Tibial nerve (tissue), 4 donors: ENCODE results near the gene MAGED1. TPM values are rescaled to one million over a fixed set of nuclear protein-coding genes. Genes with fewer than 3 reads are reported as not detected.
A peak's percentile ranks its signal among the peaks of the same experiment; 100 is the strongest.

Experiments
- DNase-seq, 2 donors: peaks; one replicate each; pipeline ENCODE4 v3.0.0-alpha.2; 2019; ENCODE audit warnings: low spot score in 2 of 2
- H3K27ac ChIP-seq, 4 donors: fragments of 200-600 bp; sonication (generic) in 3 of 4; one replicate each; pipeline ENCODE4 v1.5.1; 2017 to 2019; ENCODE audit warnings: mild to moderate bottlenecking in 1 of 4
- H3K27me3 ChIP-seq, 2 donors: fragments of 200-600 bp; sonication (generic) in 1 of 2; one replicate each; pipeline versions ENCODE4 v1.5.1 to v1.6.0; 2017 to 2019
- H3K36me3 ChIP-seq, 3 donors: fragments of 200-600 bp; sonication (generic); one replicate each; pipeline ENCODE4 v1.5.1; 2018 to 2019
- H3K4me1 ChIP-seq, 4 donors: fragments of 200-600 bp; sonication (generic) in 3 of 4; one replicate each; pipeline ENCODE4 v1.5.1; 2017 to 2019
- H3K4me3 ChIP-seq, 4 donors: fragments of 200-600 bp; sonication (generic) in 3 of 4; one replicate each; pipeline ENCODE4 v1.5.1; 2017 to 2019; ENCODE audit warnings: mild to moderate bottlenecking in 1 of 4, moderate library complexity in 1 of 4
- H3K9me3 ChIP-seq, 4 donors: fragments of 200-600 bp; sonication (generic) in 3 of 4; one replicate each; pipeline ENCODE4 v1.5.1; 2017 to 2019
- CTCF ChIP-seq, 5 experiments: fragments of 200-600 bp in 3 of 5; fragments of 450-650 bp in 2 of 5; sonication (generic) in 3 of 5; IDR thresholded peaks; one replicate each; pipeline ENCODE4 v1.5.1; 2016 to 2019; ENCODE audit warnings: antibody characterized with exemption in 5 of 5, mild to moderate bottlenecking in 3 of 5, moderate library complexity in 2 of 5
- EP300 ChIP-seq, 2 donors: sonication (generic); formaldehyde crosslinking; IDR thresholded peaks; one replicate each; pipeline ENCODE4 v1.6.1; 2017; ENCODE audit warnings: antibody characterized with exemption in 2 of 2, mild to moderate bottlenecking in 1 of 2
- POLR2A ChIP-seq, 2 donors: fragments of 450-650 bp; IDR thresholded peaks; one replicate each; pipeline ENCODE4 v1.6.1; 2017; ENCODE audit warnings: antibody characterized with exemption in 2 of 2, mild to moderate bottlenecking in 2 of 2, moderate library complexity in 2 of 2
- WGBS, 2 donors: methylation state at CpG; one replicate each; pipeline ENCODE4 v1.1.5; 2018; 5-methylcytosine and 5-hydroxymethylcytosine counted together
- total RNA-seq, 4 donors: library from RNA; depleted of rRNA; stranded (reverse); fragments of >200 nt; gene quantifications; one replicate each; pipeline ENCODE4 v1.1.0, GENCODE V29; 2016

The MAGED1 gene
- total RNA-seq, 4 donors from 2014 or later = 34.1 to 51.1 (median 46.7) TPM

DNA sequence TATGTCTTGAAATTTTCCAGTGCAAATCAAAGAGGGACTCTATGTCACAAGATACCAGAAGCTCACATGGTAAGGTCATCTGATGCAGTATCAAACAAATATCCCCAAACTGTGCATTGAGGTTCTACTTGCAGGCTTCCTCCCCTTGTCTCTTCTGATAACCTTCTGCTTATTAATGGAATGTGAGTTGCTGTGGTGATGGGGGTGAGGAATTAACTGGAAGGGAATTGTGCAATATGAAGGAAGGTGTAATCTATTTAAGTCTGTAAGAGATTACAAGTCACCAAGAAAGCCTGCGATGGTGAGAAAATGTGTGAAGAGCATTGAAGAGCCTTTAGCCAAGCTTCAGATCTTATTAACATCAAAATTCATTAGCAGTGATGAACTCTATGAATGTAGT, 15.4 kb upstream of the MAGED1 start:
- TF ChIP-seq POLR2A (IDR thresholded peaks at IDR 0.05) (no peak), EP300 (IDR thresholded peaks at IDR 0.05) (no peak), CTCF (IDR thresholded peaks at IDR 0.05) (no peak)
- DNase-seq = no peak
- 98 to 100% methylated on average over 1 of the region's 1 CpG for WGBS, 2 donors

GRCh38 chrX:51889851-51890250, 3.6 kb upstream of the MAGED1 start:
- Histone ChIP-seq H3K4me3 (no peak overlapping the region), H3K36me3 (no peaks in the 10 kb centered on the region), H3K27me3 (no peaks in the 10 kb centered on the region), H3K9me3 (no peaks in the 10 kb centered on the region), H3K27ac (no peak overlapping the region), H3K4me1 (peaks cover 0 to 10% (median 3%) of the 10 kb centered on the region in 4 donors)
- DNase-seq = no peak
- no peak for TF ChIP-seq CTCF (IDR thresholded peaks at IDR 0.05)
- TF ChIP-seq EP300 (IDR thresholded peaks at IDR 0.05) = no peak
- TF ChIP-seq POLR2A (IDR thresholded peaks at IDR 0.05) = no peak

More for the DNA sequence above, 15.4 kb upstream of the MAGED1 start:
- no peak overlapping the region for H3K4me3 ChIP-seq
- H3K36me3 ChIP-seq = no peaks in the 10 kb centered on the region
- H3K27me3 ChIP-seq = peaks cover 0 to 11% of the 10 kb centered on the region in 2 donors
- no peaks in the 10 kb centered on the region for H3K9me3 ChIP-seq
- H3K27ac ChIP-seq = no peak overlapping the region
- H3K4me1 ChIP-seq = no peaks in the 10 kb centered on the region

DNA sequence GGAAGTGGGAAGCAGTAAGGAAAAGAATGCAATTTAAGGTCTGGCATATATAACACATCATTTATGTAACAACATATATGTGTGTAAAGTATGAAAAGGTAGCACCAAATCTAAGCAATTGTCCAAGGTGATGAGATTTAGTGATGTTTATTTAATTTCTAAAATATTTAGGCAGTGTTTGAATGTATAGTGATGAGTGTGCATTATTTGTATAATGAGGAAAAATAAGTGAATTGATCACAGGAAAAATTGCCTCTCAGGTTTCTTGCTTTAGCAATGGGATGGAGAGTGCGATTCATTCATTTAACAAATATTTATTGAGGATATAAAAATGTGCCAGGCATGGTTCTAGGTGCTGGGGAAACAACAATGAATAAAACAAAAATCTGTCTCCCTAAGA, 2.2 kb upstream of the MAGED1 start:
- peak overlapping the region in 2 of 4 donors; percentile 33 to 56 for H3K27ac ChIP-seq
- WGBS, 2 donors = 88 to 100% methylated on average over 1 of the region's 1 CpG
- no peak for DNase-seq
- H3K4me1 ChIP-seq = peaks cover 0 to 17% (median 5%) of the 10 kb centered on the region in 4 donors
- H3K27me3 ChIP-seq = no peaks in the 10 kb centered on the region
- TF ChIP-seq EP300 (IDR thresholded peaks at IDR 0.05) (no peak), POLR2A (IDR thresholded peaks at IDR 0.05) (no peak), CTCF (IDR thresholded peaks at IDR 0.05) (no peak)
- no peaks in the 10 kb centered on the region for H3K9me3 ChIP-seq
- no peaks in the 10 kb centered on the region for H3K36me3 ChIP-seq
- no peak overlapping the region for H3K4me3 ChIP-seq

GRCh38 chrX:51891821-51892551, 1.4 kb upstream of the MAGED1 start:
- H3K36me3 ChIP-seq = peaks cover 0 to 5% (median 0%) of the 10 kb centered on the region in 3 donors
- H3K4me3 ChIP-seq = no peak overlapping the region
- WGBS, 2 donors = 29 to 47% methylated on average over 3 to 6 of the region's 6 CpGs
- no peaks in the 10 kb centered on the region for H3K9me3 ChIP-seq
- TF ChIP-seq CTCF (IDR thresholded peaks at IDR 0.05) (no peak), POLR2A (IDR thresholded peaks at IDR 0.05) (no peak), EP300 (IDR thresholded peaks at IDR 0.05) (peak in 1 of 2 donors; percentile 43)
- H3K4me1 ChIP-seq = peaks cover 0 to 17% (median 5%) of the 10 kb centered on the region in 4 donors
- H3K27ac ChIP-seq = peak overlapping the region in 3 of 4 donors; percentile 72 to 93 (median 91)
- DNase-seq = peak; percentile 24 to 55
- no peaks in the 10 kb centered on the region for H3K27me3 ChIP-seq

GRCh38 chrX:51893931-51894696, 691 bp downstream of the MAGED1 start:
- Histone ChIP-seq H3K9me3 (no peaks in the 10 kb centered on the region), H3K27me3 (no peaks in the 10 kb centered on the region), H3K4me1 (peaks cover 0 to 17% (median 5%) of the 10 kb centered on the region in 4 donors), H3K27ac (peak overlapping the region; percentile 46 to 93 (median 82)), H3K4me3 (peak overlapping the region; percentile 38 to 66 (median 58)), H3K36me3 (peaks cover 0 to 27% (median 0%) of the 10 kb centered on the region in 3 donors)
- 1 to 41% methylated on average over 32 of the region's 32 CpGs for WGBS, 2 donors
- TF ChIP-seq CTCF (IDR thresholded peaks at IDR 0.05) = no peak
- TF ChIP-seq POLR2A (IDR thresholded peaks at IDR 0.05) = no peak
- TF ChIP-seq EP300 (IDR thresholded peaks at IDR 0.05) = no peak
- no peak for DNase-seq
